Right hindlimb (tissue), 1 donor: Measurements from ENCODE around the gene SETD6.
"Not testable (repeated sequence)": the region's sequence is repeated elsewhere in the genome, so short reads cannot be mapped to it uniquely, and the experiment has no call there.

Experiments used
- DNase-seq: peaks from one replicate; pipeline ENCODE4 v3.0.0-alpha.2; 2018

SETD6 gene

GRCh38 chr16:58548378-58548777 lies 33.1 kb downstream of the SETD6 start:
- no peak for DNase-seq

- DNase-seq = peak; percentile 29
Observed at GRCh38 chr16:58551496-58551895, 36.2 kb downstream of the SETD6 start.

- no peak for DNase-seq
Observed at GRCh38 chr16:58556678-58557077, 41.4 kb downstream of the SETD6 start.

GRCh38 chr16:58563235-58563634 lies 47.9 kb downstream of the SETD6 start:
- no peak for DNase-seq

- DNase-seq = no peak
Observed at GRCh38 chr16:58563775-58564174, 48.5 kb downstream of the SETD6 start.

GRCh38 chr16:58565697-58566096 lies 50.4 kb downstream of the SETD6 start:
- DNase-seq = not testable (repeated sequence)
